Dermis microvascular lymphatic vessel endothelial cell (primary cell): ENCODE results near the gene FAM169A. TPM values are rescaled to one million over a fixed set of nuclear protein-coding genes. Genes with fewer than 3 reads are reported as not detected.
A peak's percentile ranks its signal among the peaks of the same experiment; 100 is the strongest.
"Not testable (repeated sequence)": the region's sequence is repeated elsewhere in the genome, so short reads cannot be mapped to it uniquely, and the experiment has no call there.

Experiments
- DNase-seq, 2 donors: peaks; one replicate each; pipeline versions ENCODE4 v3.0.0 to v3.0.0-alpha.2; 2010; ENCODE audit warnings: low read depth in 2 of 2
- total RNA-seq: library from RNA; depleted of rRNA; stranded (reverse); fragments of >200 nt; gene quantifications from 2 replicates; pipeline ENCODE4 v1.2.1, GENCODE V29; 2014

Gene FAM169A
- total RNA-seq, 1 donor from 2014 or later = 3.9 TPM

- DNase-seq = no peak
These were observed 64.2 kb downstream of the FAM169A start for GRCh38 chr5:74801941-74802340.

DNA sequence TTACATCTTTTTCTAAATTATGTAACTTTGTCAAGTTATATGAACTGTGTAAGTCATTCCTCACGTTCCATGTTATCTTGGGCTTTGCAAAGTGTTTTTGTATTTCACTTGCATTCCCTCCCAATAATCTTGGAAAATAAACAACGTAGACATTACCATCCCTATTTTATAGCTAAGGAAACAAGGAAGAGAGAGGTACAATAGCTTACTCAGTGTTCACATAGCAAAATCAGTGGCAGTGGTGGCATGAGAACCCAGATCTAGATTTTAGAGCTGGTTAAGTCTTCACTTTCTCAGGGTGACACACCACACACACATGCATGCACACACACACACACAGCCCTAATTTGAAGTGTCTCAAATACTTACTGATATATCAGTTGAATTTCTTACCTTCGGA, 65.0 kb downstream of the FAM169A start:
- no peak for DNase-seq

GRCh38 chr5:74798977-74799911, 66.9 kb downstream of the FAM169A start:
- no peak for DNase-seq

- not testable (repeated sequence) for DNase-seq
These were observed 74.5 kb downstream of the FAM169A start for GRCh38 chr5:74791669-74792068.

DNA sequence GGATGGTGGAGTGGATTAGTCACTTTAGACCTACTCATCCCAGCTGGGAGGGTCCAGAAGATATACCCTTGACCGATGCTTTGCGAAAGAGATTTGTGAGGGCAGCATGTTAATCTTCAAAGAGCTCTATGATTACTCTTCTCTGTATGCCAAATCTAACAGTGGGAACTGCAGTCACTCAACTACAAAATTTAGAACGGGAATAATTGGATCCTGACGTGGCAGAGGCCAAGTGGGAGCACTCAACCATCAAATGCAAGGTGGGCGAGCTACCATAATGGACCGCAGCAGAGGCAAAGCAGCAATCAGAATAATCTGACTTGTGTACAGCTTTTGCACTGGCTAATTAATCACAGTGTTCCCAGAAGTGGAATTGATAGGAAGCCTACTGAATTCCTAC, 78.8 kb downstream of the FAM169A start:
- no peak for DNase-seq

- no peak for DNase-seq
These were observed 79.3 kb downstream of the FAM169A start for GRCh38 chr5:74786851-74787250.

GRCh38 chr5:74778609-74779008, 87.6 kb downstream of the FAM169A start:
- DNase-seq = no peak

DNA sequence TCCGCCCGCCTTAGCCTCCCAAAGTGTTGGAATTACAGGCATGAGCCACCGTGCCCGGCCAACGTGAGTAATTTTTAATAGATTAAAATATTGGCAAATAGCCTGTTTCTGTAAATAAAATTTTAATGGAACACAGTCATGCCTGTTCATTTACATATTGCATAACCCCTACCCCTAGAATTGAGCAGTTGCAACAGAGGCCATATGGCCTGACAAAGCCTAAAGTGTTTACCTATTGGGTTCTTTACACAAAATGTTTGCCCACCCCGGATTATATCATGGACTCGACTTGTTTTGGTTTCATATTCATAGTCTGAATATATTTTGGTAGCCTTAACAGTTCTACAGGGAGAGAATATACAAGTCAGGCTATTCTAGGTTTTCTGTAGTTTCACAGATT, 93.8 kb downstream of the FAM169A start:
- DNase-seq = no peak

DNA sequence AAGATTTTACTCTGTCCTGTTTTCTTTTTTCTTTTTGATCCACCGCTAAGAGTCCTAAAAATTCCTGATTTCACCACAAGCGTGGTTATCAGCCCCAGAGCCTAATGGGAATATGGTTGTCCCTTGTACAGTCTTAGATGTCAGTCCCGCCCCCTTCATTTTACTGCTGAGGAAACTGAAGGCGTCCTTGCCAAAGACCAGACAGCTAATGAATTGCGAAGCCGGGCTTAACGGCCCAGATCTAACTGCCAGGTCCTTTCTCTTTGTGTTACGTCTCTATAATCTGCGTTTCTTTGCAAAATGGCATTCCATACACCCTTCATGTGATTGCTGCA, 98.6 kb downstream of the FAM169A start:
- DNase-seq = peak in 1 of 2 donors; percentile 53

GRCh38 chr5:74766849-74767578, 99.2 kb downstream of the FAM169A start, which contains the start of the genes GFM2 and NSA2:
TSS of gene GFM2 (minus strand) at chr5:74767117. CDS start at chr5:74763742, 3,375 bp downstream.
TSS of gene NSA2 (plus strand) at chr5:74767249. CDS start at chr5:74767361, 112 bp downstream.
- peak; percentile 91 to 96 for DNase-seq

DNA sequence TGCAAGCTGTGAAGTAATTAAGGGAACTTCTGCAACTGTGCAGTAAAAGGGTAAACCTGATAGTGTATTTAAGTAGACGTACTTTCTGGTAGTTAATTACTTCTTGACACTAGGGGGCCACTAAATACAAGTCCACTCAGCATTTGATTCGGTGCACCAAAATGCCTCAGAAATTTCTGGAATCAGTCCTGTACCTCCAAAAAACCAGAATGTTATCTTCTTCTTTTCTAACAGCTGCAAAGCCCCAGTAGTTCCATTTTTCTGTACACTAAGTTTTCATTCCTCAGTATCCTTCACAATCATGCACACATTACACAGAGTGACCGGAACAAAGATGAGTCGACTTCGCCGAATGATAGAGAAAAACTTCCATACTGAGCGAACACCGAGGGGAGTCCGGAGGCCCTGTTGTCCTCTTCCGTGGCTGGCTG, 99.8 kb downstream of the FAM169A start:
- peak; percentile 47 to 58 for DNase-seq

DNA sequence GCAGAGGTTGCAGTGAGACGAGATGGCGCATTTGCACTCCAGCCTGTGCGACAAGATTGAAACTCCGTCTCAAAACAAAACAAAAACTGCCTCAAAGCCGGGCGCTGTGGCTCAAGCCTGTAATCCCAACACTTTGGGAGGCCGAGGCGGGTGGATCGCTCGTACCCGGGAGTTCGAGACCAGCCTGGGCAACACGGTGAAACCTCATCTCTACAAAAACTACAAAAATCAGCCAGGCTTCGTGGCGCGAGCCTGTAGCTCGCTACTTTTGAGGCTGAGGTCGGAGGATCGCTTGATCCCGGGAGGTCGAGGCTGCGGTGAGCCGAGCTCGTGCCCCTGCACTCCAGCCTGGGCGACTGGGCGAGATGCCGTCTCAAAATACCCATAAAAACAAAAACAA, 100.3 kb downstream of the FAM169A start:
- DNase-seq = no peak

GRCh38 chr5:74765201-74765600, 101.0 kb downstream of the FAM169A start:
- peak in 1 of 2 donors; percentile 41 for DNase-seq

- no peak for DNase-seq
These were observed 102.7 kb downstream of the FAM169A start for GRCh38 chr5:74763504-74763903.

GRCh38 chr5:74762599-74762998, 103.6 kb downstream of the FAM169A start:
- DNase-seq = peak in 1 of 2 donors; percentile 61

- no peak for DNase-seq
These were observed 104.9 kb downstream of the FAM169A start for GRCh38 chr5:74761241-74761640.

DNA sequence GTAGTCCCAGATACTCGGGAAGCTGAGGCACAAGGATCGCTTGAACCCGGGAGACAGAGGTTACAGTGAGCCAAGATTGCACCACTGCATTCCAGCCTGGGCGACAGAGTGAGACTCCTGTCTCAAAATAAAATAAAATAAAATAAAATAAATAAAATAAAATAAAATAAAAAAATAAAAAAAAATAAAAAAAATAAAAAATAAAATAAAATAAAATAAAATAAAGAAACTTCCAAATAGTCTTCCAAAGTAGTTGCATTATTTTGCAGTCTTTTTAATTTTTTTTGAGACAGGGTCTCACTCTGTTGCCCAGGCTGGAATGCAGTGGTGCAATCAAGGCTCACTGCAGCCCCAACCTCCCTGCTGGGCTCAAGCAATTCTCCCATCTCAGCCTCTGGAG, 117.4 kb downstream of the FAM169A start:
- DNase-seq = not testable (repeated sequence)

- DNase-seq = no peak
These were observed 127.8 kb downstream of the FAM169A start for GRCh38 chr5:74738406-74738805.

- no peak for DNase-seq
These were observed 129.4 kb downstream of the FAM169A start for GRCh38 chr5:74736759-74737158.
